ENCODE data around the gene SLC7A9. TPM values are rescaled to one million over a fixed set of nuclear protein-coding genes. Genes with fewer than 3 reads are reported as not detected.

Gene SLC7A9
- polyA plus RNA-seq, 1 donor from 2014 or later, result 2.5 TPM

DNA sequence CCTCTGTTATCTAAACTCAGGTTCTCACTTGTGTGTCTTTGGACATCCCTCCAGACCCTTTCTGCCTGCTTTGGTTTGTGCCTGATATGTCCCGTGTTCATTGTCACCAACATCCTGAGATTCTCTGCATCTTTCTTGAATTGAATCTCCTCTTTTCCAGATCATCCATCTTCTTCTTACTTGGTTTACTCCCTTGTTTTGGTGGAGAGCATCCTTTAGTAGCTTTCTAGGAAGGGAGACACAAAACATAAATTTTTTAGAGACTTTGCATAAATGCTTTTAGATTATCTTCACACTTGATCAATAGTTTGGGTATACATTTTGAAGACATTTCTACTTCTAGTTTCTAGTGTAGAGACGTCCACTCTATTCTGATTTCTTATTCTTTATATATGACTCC is 88.3 kb downstream of the SLC7A9 start:
- Histone ChIP-seq H3K36me3 (ENCODE audit: insufficient read depth, low read length) (no peaks in the 10 kb centered on the region), H4K20me1 (ENCODE audit: insufficient read depth) (no peaks in the 10 kb centered on the region), H3K9me2 (ENCODE audit: insufficient read depth, low read length) (no peaks in the 10 kb centered on the region), H3F3A (ENCODE audit: insufficient read depth, low read length, poor library complexity, severe bottlenecking) (no peaks in the 10 kb centered on the region), H3K79me2 (replicated peaks; ENCODE audit: insufficient read depth, low read length) (no peaks in the 10 kb centered on the region), H3K9me3 (ENCODE audit: low read length) (no peaks in the 10 kb centered on the region), H3K4me3 (ENCODE audit: low read length) (no peak overlapping the region), H3K27ac (ENCODE audit: low read length) (no peak overlapping the region), H3K27me3 (ENCODE audit: insufficient read depth, low read depth, low read length) (no peaks in the 10 kb centered on the region), H3K9ac (ENCODE audit: low read length) (no peak overlapping the region), H2AFZ (ENCODE audit: low read depth, low read length) (no peak overlapping the region), H3K4me2 (ENCODE audit: low read length) (no peak overlapping the region)
- no peak for TF ChIP-seq TAF1 (IDR thresholded peaks at IDR 0.05; ENCODE audit: low read depth)
- no peak for TF ChIP-seq EP300 (conservative IDR thresholded peaks at IDR 0.05; ENCODE audit: poor library complexity, severe bottlenecking)
- no peak for TF ChIP-seq MXI1 (conservative IDR thresholded peaks at IDR 0.05; ENCODE audit: poor library complexity, severe bottlenecking)
- no peak for TF ChIP-seq POLR2AphosphoS5 (IDR thresholded peaks at IDR 0.05)
- TF ChIP-seq, protein P1, sequence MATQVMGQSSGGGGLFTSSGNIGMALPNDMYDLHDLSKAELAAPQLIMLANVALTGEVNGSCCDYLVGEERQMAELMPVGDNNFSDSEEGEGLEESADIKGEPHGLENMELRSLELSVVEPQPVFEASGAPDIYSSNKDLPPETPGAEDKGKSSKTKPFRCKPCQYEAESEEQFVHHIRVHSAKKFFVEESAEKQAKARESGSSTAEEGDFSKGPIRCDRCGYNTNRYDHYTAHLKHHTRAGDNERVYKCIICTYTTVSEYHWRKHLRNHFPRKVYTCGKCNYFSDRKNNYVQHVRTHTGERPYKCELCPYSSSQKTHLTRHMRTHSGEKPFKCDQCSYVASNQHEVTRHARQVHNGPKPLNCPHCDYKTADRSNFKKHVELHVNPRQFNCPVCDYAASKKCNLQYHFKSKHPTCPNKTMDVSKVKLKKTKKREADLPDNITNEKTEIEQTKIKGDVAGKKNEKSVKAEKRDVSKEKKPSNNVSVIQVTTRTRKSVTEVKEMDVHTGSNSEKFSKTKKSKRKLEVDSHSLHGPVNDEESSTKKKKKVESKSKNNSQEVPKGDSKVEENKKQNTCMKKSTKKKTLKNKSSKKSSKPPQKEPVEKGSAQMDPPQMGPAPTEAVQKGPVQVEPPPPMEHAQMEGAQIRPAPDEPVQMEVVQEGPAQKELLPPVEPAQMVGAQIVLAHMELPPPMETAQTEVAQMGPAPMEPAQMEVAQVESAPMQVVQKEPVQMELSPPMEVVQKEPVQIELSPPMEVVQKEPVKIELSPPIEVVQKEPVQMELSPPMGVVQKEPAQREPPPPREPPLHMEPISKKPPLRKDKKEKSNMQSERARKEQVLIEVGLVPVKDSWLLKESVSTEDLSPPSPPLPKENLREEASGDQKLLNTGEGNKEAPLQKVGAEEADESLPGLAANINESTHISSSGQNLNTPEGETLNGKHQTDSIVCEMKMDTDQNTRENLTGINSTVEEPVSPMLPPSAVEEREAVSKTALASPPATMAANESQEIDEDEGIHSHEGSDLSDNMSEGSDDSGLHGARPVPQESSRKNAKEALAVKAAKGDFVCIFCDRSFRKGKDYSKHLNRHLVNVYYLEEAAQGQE (IDR thresholded peaks at IDR 0.05; ENCODE audit: borderline replicate concordance), result no peak
- TF ChIP-seq SMC3 (conservative IDR thresholded peaks at IDR 0.05; ENCODE audit: poor library complexity), result no peak
- TF ChIP-seq, protein P2, sequence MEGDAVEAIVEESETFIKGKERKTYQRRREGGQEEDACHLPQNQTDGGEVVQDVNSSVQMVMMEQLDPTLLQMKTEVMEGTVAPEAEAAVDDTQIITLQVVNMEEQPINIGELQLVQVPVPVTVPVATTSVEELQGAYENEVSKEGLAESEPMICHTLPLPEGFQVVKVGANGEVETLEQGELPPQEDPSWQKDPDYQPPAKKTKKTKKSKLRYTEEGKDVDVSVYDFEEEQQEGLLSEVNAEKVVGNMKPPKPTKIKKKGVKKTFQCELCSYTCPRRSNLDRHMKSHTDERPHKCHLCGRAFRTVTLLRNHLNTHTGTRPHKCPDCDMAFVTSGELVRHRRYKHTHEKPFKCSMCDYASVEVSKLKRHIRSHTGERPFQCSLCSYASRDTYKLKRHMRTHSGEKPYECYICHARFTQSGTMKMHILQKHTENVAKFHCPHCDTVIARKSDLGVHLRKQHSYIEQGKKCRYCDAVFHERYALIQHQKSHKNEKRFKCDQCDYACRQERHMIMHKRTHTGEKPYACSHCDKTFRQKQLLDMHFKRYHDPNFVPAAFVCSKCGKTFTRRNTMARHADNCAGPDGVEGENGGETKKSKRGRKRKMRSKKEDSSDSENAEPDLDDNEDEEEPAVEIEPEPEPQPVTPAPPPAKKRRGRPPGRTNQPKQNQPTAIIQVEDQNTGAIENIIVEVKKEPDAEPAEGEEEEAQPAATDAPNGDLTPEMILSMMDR (IDR thresholded peaks at IDR 0.05; ENCODE audit: poor library complexity, severe bottlenecking), result no peak
- no peak for TF ChIP-seq RAD21 (conservative IDR thresholded peaks at IDR 0.05)

Small RNAs within 50 kb of the gene (small RNA-seq; reads per million reads assigned to genes)
- 0 reads per million in 3 experiments for gene RN7SKP22

Other genes with a start within 250 kb of the SLC7A9 start
- gene ANKRD27, start 194.6 kb downstream of the SLC7A9 start, polyA plus RNA-seq, result 19.8 and 24.6 TPM in 2 replicates
- gene RGS9BP, start 193.9 kb downstream of the SLC7A9 start, polyA plus RNA-seq, result 0.10 TPM in 1 of 2 replicates, not detected in the other
- gene NUDT19, start 177.9 kb downstream of the SLC7A9 start, polyA plus RNA-seq, result 0.84 and 1.2 TPM in 2 replicates
- 8.5 and 9.2 TPM in 2 replicates for gene TDRD12, start 150.0 kb downstream of the SLC7A9 start, polyA plus RNA-seq
- gene CEP89, start 102.2 kb upstream of the SLC7A9 start, polyA plus RNA-seq, result 21.5 and 24.1 TPM in 2 replicates
- gene FAAP24, start 102.5 kb upstream of the SLC7A9 start, polyA plus RNA-seq, result 3.9 and 4.5 TPM in 2 replicates
- 0.60 and 1.5 TPM in 2 replicates for gene RHPN2, start 195.1 kb upstream of the SLC7A9 start, polyA plus RNA-seq
- 10.4 and 11.5 TPM in 2 replicates for gene GPATCH1, start 211.4 kb upstream of the SLC7A9 start, polyA plus RNA-seq

Data from neural cell (in vitro differentiated cells).